B cell (primary cell): ENCODE measurements around the gene ZER1.

Experiments used
- CTCF ChIP-seq: fragments of 200-600 bp; IDR thresholded peaks from one replicate; pipeline ENCODE4 v1.8.0; 2022; ENCODE audit warnings: antibody characterized with exemption, mild to moderate bottlenecking
- EZH2 ChIP-seq: IDR thresholded peaks from 2 replicates; pipeline ENCODE4 v1.6.1; 2012; ENCODE audit warnings: borderline replicate concordance, low read depth, mild to moderate bottlenecking, moderate library complexity, low read length; ENCODE audit not compliant: insufficient read depth, poor library complexity, severe bottlenecking

GRCh38 chr9:128743421-128743820 is 28.3 kb downstream of the ZER1 start:
- TF ChIP-seq CTCF (no peak), EZH2 (no peak)
